NCI-H345 (cell line): ENCODE results near the gene UBE2F.

Experiments
- DNase-seq: peaks from one replicate; lab custom pipeline; 2025; lab: John Stamatoyannopoulos, UW

UBE2F gene

DNA sequence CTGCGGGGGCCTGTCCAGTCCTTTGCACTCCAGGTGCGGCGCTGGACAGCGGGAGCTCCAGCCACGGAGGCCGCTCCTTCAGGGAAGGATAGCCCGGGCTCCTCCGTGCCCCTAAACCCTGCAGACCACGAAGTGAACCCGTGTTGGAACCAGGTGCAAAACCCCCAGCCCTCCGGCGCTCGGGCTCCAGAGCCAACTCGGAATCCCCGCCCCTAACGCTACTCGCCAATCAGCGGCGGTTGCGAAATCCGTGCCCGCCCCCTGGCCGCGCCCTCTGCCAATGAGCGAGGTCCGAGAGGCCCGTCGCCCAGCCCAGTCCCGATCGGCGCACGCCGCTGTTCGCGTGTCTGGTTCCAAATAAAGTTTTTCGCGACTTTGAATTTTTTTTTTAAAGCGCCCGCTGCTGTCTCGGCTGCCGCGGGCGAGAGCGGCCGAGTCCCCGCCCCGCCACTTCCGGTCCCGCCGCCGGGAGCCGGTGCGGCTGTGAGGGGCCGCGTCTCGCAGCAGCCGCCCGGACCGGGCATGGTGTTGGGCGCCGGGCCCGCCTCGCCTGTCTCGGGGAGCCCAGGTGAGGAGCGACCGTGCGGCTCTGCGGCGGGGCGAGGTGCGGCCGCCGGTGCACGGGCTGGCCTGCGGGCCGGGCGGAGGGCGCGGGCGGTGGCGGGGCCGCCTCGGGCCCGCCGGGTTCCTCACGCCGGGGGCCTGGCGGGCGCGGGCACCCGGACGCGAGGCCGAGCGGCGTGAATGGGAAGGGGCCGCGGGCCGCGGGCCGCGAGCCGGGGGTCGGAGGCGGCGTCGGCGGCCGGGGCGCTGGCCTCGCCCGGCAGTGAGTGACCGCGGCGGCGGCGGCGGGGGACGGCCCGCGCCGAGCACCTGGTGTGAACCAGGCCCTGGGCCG lies at the start of gene UBE2F:
TSS of gene UBE2F (plus strand) at position 450 of the 898 bp plus-strand sequence. CDS start 6,094 bp downstream, outside the sequence.
- peak; percentile 99 for DNase-seq

DNA sequence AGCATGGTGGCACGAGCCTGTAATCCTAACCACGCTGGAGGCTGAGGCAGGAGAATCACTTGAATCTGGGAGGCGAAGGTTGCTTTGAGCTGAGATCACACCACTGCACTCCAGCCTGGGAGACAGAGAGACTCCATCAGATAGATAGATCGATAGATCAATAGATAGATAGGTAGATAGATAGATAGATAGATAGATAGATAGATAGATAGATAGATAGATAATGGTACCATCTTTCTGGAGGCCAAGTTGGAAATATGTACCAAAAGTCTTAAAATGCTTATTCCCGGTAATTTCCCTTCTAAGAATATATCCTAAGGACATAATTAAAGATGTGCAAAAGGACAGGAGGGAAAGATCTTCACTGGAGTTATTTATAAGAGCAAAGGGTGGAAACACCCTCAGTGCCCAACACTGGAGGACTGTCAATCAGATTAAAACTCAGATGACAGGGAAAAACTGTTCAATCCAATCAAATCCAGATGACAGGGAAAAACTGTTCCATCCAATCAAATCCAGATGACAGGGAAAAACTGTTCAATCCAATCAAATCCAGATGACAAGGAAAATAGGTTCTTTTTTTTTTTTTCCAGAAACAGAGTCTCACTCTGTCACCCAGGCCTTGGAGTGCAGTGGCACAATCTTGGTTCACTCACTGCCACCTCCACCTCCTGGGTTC lies 49.0 kb upstream of the UBE2F start:
- no peak for DNase-seq

DNA sequence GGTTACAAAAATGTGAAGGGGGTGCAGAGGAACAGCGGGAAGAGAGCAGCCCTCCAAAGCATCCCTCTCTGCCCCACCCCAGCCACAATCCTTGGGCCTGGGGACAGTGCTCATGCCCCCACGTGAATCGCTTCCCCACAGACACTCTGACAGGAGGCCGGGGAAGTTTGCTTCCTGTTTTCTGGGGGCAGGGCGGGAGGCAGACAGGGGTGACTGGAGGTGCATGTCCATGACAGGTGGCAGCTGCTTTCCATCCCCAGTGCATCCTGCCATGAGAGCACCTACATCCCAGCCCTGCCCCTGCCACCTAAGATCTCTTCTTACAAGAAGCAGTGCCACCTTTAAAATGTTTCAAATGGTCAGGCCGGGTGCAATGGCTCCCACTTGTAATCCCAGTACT lies 47.2 kb upstream of the UBE2F start:
- no peak for DNase-seq

DNA sequence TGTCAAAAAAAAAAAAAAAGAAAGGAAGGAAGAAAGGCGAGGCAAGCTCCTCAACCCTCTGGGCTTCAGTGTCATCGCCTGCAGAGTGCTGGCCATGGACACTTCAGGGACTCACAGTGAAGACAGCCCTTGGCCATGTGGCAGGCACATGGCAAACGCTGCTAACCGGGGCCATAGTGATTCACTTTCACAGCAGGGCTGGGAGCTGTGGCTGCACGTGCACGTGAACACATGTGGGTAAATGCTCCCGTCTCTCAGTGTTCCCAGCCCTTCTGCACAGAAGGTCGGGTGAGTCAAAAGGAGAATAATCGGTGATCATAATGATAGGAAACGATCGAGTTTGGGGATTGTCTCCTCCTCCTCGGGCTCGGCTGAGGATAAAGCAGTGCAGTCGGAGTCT lies 46.1 kb upstream of the UBE2F start:
- DNase-seq: no peak

DNA sequence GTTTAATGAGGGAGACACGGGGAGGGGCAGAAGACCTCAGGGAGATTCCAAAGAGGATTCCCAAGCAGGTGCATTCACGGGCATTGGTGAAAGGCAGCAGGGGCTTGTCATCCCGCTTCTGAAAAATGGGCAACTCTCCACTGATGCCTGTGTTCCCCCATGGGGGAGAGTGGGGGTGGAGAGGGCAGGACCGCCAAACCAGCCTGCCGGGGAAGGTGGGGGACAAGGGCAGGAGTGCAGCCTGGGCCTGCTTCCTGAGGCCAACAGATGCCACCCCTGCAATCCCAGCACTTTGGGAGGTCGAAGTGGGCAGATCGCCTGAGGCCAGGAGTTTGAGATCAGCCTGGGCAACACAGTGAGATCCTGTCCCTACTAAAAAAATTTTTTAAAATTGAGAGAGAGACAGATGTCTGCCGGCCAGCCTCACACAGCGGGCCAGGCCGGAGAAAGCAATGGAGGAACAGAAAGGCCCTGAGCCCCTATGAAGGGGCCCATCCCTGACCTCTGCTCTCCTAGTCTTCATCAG lies 44.8 kb upstream of the UBE2F start:
- DNase-seq: no peak

DNA sequence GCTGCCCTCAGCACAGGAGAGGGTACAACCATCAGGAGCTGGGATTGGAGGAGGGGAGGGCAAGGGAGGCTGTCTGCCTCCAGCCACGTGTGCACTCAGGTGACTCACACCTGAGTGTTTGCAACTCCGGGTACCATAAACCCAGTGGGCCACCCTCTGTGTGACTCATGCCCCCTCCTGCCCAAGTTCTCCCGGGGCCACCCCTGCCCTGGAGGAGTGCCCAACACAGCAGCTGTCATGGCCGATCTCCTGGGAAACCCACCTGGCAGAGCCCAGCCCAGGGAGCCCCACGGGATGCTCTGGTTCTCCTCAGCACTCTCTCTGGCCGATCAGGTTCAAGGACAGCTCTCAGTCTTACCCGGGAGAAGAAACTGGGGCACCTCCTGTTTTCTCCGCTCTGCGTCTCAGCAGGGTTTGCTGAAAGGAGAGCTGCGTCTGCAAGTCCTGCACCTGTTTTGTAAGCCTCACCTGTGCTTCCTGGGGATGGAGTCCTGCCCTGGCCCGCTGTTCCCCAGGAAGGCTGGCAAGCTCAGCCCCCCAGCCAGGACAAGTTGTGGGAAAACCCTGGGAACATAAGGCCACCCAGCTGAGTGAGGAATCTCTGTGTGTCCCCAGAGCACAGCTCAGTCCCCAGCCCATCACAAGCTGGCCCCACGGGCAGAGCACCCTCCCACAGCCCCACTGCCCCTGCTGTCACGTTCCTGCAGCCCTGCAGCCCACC lies 44.0 kb upstream of the UBE2F start:
- DNase-seq: peak; percentile 23

DNA sequence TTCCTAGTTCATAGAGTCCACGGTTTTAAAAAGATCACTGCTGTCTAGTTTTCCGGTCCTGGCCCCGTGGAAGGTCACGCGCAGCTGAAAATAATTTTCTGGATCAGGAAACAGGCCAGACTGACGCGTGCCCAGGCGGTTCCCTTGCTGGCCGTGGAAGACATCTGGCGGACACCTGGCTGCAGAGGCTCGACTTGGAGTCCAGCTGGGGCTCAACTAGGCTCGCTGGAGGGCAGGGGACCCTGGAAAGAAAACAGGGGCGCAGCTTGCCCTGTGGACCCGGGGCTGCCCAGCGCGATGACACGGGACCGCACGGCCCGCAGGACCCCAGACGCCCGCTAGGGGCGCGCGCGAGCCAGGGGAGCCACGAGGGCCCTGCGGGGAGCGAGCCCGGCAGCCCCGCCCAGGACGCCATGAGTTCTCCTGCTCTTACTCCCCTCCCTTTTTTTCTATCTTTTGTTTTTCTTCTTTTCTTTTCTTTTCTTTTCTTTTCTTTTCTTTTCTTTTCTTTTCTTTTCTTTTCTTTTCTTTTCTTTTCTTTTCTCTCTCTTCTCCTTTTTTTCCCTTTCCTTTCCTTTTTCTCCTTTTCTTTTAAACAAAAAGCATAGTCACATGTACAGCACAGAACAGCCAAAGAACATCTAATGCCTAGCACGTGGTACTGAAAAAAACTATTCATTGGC lies 43.2 kb upstream of the UBE2F start:
- DNase-seq: no peak

- DNase-seq: no peak
Measured at GRCh38 chr2:237924164-237924534, 42.7 kb upstream of the UBE2F start.

DNA sequence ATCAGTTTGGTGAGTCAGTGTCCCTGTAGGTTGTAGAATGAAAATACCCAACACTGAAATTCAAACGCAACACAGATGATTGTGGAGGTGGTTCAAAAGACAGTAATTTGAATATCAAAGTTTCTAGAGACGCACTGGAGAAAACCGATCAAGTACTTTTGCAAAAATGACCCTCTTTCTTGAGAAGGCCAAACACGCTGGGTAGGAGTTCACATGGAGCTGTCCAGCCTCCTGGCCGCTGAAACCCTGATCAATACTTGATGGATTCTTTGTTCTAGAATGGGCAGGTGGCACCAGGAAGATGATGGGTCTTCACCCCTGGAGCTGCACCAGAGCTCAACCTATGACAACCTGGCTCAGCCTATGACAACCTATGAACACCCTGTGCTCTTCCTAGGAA lies 39.7 kb upstream of the UBE2F start:
- DNase-seq: no peak

- no peak for DNase-seq
Measured at GRCh38 chr2:237927986-237928385, 38.8 kb upstream of the UBE2F start.

DNA sequence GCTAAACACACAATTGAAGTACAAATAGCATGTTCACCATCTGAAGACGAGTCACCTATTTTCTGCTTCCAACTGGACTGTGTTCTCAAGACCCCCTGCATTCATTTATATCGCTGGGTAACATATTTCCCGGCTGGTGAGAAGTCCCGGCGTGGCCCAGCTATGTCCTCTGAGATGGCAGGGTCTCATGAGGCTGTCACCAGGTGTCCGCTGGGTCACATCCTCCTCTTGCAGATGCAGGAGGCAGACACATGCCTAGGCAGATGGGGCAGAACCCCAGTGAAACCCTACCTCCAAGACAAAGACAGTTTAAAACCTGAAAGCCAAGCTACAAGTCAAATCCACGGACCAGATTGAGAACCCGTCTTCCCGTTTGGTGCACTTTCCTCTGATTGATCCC lies 36.8 kb upstream of the UBE2F start:
- DNase-seq: no peak

DNA sequence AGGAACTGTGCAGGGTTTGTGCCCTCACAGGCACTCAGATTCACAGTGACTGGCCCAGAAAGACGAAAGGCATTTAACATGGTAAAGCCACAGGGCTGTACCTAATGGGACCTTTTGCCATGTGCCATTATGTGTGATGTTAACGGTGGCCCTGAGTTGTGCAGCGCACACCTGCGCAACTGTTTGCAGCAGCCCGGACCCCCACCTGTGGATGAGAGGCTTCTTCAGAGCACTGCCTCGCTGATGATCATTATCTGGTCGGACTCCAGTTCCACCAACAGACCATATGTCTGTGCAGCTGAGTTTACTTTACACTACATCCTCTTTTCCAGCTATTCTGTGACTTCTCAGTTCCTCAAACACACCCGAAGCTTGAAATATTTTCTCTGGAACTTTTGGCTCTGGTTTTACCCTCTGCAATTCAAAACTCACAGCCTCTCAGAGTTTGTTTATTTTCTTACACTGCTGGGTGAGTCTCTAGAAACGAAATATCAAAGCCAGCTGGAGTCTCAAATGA lies 35.6 kb upstream of the UBE2F start:
- no peak for DNase-seq

GRCh38 chr2:237932731-237933131 lies 34.1 kb upstream of the UBE2F start:
- no peak for DNase-seq

DNA sequence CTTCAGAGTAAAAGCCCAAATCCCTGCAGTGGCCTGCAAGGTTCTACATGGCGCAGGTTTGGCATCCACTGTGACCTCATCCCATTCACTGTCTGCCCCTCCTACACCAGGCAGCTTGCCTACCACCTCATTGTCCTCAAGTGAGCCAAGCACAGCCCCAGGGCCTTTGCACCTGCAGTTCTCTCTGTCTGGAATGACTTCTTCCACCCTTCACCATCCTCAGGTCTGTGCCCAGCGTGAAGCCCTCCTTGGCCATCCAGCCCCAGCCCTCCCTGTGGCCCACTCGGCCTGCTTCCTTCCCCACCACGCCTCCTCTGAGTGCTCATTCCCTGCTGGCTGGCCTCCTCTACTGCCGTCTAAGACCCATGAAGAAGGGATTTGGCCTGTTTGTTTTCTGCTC lies 32.6 kb upstream of the UBE2F start:
- no peak for DNase-seq

DNA sequence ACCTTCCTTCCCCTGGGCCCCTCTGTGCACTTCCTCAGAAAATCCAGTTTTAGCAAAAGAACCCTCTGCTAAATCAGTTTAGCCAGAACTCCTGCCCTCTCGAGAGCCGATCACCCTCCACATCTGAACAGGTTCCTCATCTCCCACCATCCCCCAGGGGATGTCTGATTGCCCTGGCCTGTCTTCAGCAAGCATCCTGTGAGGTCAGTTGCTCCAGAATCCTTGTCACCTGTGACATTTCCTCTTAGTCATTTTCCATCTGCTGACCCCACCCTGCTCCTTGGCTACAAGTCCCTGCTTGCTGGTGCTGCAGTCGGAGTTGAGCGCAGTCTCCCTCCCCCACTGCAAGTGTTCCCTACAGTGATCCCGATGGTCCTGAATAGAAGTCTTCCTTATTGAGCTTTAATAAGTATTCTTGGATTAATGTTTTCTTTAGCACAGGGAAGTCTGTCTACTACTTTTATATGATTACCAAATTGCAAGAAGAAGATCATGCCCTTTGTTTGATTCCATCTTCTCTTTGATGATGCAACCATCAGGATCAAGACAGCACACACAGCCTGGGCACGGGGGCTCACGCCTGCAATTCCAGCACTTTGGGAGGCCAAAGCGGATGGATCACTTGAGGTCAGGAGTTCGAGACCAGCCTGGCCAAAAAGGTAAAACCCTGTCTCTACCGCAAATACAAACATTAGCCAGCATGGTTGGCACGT lies 30.9 kb upstream of the UBE2F start:
- no peak for DNase-seq

- DNase-seq: no peak
Measured at GRCh38 chr2:237939251-237939650, 27.6 kb upstream of the UBE2F start.

GRCh38 chr2:237940828-237941227 lies 26.0 kb upstream of the UBE2F start:
- DNase-seq: no peak

DNA sequence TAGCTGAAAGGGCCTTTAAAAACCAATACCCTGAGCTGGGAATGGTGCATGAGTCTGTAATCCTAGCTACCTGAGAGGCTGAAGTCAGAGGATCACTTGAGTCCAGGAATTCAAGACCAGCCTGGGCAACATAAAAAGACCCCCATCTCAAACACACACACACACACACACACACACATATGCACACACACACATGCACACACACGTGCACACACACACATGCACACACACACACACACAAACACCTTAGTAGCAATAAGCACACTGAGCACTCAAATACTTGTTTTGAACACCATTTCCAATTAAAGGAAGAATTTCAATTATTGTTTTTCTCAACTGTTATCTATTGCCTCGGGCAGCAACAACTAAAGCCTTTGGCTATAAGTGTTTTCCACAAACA lies 25.6 kb upstream of the UBE2F start:
- DNase-seq: no peak

DNA sequence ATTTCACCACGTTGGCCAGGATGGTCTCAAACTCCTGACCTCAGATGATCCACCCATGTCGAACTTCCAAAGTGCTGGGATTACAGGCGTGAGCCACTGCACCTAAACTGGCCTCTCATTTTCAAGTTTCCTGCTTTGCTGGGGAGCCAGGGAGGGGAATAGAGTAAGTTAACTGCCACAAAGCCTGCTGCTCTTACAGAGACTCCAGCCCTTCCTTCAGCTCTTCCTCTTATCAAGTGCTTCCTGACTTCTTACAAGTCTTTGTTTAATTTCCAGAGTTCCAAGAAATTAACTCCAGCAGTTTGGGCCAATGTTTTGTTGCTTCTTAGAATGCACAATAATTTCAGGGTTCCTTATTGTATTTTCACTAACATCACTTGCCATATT lies 24.3 kb upstream of the UBE2F start:
- no peak for DNase-seq

- DNase-seq: no peak
Measured at GRCh38 chr2:237943395-237944094, 23.3 kb upstream of the UBE2F start.

GRCh38 chr2:237944302-237944701 lies 22.5 kb upstream of the UBE2F start:
- no peak for DNase-seq
